HG03097 (cell line): ENCODE data around the gene PLK2.

ENCODE experiments used
- ATAC-seq: cut with Tn5 transposase; IDR thresholded peaks from one replicate; pipeline ENCODE4 v1.9.1; 2021; ENCODE audit not compliant: unreplicated experiment, low FRiP score

Gene PLK2

DNA sequence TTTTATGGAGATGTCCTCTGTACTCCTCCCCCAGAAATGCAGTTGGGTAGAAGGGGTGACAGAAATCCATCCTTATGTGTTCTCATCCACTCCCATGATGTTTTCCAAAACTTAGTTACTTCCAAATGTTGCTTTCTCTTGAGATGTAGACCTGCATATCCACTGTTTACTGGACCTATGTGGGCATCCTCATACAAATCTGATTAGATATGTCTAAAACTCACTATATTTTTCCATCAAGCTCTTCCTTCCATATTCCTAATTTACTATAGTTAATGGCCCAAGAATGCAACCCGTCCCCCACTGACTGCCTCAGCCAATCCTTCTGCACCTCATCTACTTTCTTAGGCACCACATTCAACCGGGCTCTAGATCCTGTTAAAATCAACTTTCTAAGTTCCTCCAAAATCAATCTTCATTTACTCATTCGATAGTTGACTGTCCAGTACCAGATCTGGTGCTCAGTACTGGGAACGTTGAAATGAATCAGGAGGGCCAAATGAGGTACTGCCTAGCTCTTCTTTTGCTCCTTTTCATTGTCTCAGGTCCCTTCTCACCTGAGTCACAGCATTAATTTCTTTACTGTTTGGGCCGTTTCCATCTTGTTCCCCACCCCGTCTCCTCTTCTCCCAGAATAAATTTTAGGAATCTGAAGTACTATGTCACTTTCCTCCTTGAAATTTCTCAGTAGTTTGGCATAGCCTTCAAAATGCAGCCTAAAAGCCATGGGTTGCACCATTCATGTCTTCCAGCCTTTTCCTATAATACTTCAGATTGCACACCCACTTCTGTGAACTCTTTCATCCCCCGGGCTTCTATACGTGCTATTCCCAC is 7.9 kb downstream of the PLK2 start:
- ATAC-seq, result no peak

- no peak for ATAC-seq
Measured at GRCh38 chr5:58450811-58451629, 8.9 kb downstream of the PLK2 start.

DNA sequence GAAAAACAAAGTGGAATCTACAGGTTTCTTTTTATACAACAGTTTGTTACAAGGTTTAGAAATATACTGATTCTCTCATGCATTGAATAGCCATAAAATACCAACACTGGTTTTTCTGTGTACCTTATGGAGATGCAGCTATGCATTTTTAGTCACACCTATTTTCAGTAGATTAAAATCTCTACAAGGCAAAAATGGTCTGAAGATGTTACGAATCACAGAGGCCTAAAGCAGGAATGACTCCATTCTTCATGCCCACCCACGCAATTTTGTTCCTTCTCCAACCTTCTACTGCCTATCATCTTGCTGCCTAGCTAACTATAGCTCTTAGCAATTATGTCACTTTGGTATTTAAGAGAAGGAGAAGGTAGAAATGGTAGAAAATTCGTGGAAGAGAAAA is 9.9 kb downstream of the PLK2 start:
- ATAC-seq, result no peak

DNA sequence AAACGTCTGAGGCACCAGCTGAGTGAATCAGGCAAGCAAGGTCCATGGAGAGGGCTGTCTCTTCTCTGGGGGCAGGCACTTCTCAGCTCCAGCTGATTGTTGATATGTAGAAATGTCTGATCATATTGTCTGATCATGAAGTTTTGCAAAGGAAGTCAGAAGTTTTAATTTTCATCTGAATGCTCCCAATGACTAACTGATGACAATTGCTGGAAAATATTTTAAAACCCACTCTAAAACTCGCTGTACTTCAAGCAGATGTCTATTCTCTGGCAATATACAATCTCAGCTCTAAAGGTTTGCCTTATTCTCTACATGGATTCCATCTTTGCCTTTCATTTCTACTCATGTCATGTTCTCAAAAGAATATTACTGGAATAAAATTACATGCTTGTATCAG is 12.7 kb downstream of the PLK2 start:
- no peak for ATAC-seq

GRCh38 chr5:58446024-58446423 is 13.9 kb downstream of the PLK2 start:
- ATAC-seq, result no peak

GRCh38 chr5:58444805-58445204 is 15.1 kb downstream of the PLK2 start:
- no peak for ATAC-seq

DNA sequence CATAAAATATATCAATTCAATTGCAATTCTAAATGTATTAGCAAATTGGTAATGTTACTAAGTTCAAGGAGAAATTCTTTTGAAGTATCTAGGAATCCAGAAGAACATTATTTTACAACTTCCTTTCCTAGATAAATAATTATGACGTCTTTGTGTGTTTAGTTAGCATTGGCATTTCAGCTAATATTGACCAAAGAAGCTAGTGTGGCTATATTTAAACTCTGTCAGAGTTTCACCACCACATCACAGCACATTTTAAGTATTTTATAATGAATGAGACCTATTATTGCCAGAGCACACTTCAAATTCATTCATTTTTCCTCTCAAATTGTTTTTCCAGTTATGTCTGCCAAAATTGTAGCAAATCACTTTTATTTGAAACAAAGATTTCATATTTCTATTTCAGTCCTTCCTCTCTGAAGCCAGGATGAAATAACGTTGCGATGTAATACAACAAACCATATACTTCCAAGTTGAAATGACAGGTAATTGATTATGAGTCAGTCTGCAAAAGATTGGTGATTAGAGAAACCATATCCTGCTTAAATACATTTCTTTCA is 18.9 kb downstream of the PLK2 start:
- ATAC-seq, result no peak

- ATAC-seq, result no peak
Measured at GRCh38 chr5:58439094-58439644, 20.7 kb downstream of the PLK2 start.

- no peak for ATAC-seq
Measured at GRCh38 chr5:58437661-58438060, 22.2 kb downstream of the PLK2 start.

DNA sequence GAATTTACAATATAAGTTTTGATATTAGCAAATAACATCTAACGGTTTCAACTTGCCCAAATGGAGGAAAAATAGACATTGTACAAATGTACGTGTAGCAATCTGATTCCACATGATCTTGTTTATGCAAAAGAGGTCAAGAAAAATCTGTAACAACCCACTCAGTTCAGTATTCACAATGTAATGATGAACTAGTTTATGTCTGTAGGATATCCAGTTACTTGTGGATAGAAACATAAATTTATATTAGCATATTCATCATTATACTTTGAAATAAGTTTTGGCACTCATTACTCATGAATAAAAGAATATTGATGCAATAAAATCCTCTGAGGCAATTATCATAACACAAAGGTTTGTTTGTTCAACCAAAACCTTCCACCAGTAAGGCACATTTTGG is 28.1 kb downstream of the PLK2 start:
- ATAC-seq, result no peak

- ATAC-seq, result no peak
Measured at GRCh38 chr5:58412932-58413331, 47.0 kb downstream of the PLK2 start.

GRCh38 chr5:58412081-58412480 is 47.8 kb downstream of the PLK2 start:
- no peak for ATAC-seq

- ATAC-seq, result no peak
Measured at GRCh38 chr5:58411372-58411771, 48.5 kb downstream of the PLK2 start.

GRCh38 chr5:58410441-58410840 is 49.4 kb downstream of the PLK2 start:
- no peak for ATAC-seq

GRCh38 chr5:58407042-58407719 is 52.7 kb downstream of the PLK2 start:
- no peak for ATAC-seq

DNA sequence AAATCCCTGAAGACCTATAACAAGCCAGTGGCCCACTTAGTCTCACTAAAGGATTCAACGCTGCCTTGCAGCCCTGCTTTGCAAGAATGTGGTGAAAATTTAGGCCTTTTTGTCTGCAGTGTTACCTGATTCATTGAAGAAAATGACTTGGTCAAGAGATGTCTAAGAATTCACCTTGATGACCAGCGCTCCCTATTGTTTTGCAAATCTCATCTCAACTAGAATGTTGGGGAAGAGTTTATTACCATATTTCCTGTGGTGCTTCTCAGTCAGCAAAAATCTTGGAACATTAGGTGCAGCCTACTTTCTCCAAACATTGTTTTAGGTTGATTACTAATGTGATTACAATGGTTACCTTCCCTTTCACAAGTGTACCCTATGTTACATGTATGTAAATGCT is 53.5 kb downstream of the PLK2 start:
- no peak for ATAC-seq

GRCh38 chr5:58405175-58405574 is 54.7 kb downstream of the PLK2 start:
- no peak for ATAC-seq

GRCh38 chr5:58404734-58405133 is 55.2 kb downstream of the PLK2 start:
- no peak for ATAC-seq
